T-cell (primary cell): ENCODE measurements around the gene WDR88. TPM values are rescaled to one million over a fixed set of nuclear protein-coding genes. Genes with fewer than 3 reads are reported as not detected.

ENCODE experiments used
- ATAC-seq, 4 experiments: fragments of 200-7000 bp in 3 of 4; fragments of 150-1000 bp in 1 of 4; cut with Tn5 transposase; replicated peaks in 1 of 4; 1 replicate in 3 of 4; 2 replicates in 1 of 4; pipeline ENCODE4 v1.10.0; 2021; ENCODE audit warnings: moderate library complexity in 3 of 4, mild to moderate bottlenecking in 2 of 4, moderate number of reproducible peaks in 1 of 4
- CTCF ChIA-PET, 2 donors: fragments of 300-600 bp; sonication (Branson Sonifier 250); formaldehyde crosslinking; loops; one replicate each; lab custom pipeline; 2022; ENCODE audit warnings: antibody characterized with exemption in 2 of 2; lab: Charles Lee
- POLR2A ChIA-PET, 2 donors: fragments of 300-600 bp; sonication (Branson Sonifier 250); formaldehyde crosslinking; loops; one replicate each; lab custom pipeline; 2022; ENCODE audit warnings: antibody characterized with exemption in 2 of 2; lab: Charles Lee
- DNase-seq, 35 experiments: peaks; one replicate each; pipeline versions ENCODE4 v3.0.0 to v3.0.0-alpha.2; 2013 to 2023
- H3K27ac ChIP-seq: one replicate; pipeline ENCODE4 v1.5.1; 2013; ENCODE audit warnings: low read length
- H3K27me3 ChIP-seq, 2 experiments: replicated peaks in 1 of 2; 1 replicate in 1 of 2; 2 replicates in 1 of 2; pipeline versions ENCODE4 v1.6.1 to v1.7.0; 2013; ENCODE audit warnings: low read length in 1 of 2, mixed read lengths in 1 of 2; ENCODE audit not compliant: control insufficient read depth in 2 of 2, insufficient read depth in 2 of 2; ENCODE audit errors: extremely low read depth in 1 of 2
- H3K36me3 ChIP-seq, 2 donors: 1 replicate in 1 of 2; 2 replicates in 1 of 2; pipeline versions ENCODE4 v1.6.1 to v1.7.0; 2013; ENCODE audit warnings: low read length in 1 of 2; ENCODE audit not compliant: control insufficient read depth in 2 of 2, insufficient read depth in 1 of 2; ENCODE audit errors: extremely low read depth in 1 of 2
- H3K4me1 ChIP-seq, 2 experiments: 1 replicate in 1 of 2; 2 replicates in 1 of 2; pipeline versions ENCODE4 v1.6.1 to v1.7.0; 2013; ENCODE audit warnings: low read length in 2 of 2, mixed read lengths in 1 of 2; ENCODE audit not compliant: insufficient read depth in 2 of 2, control insufficient read depth in 1 of 2; ENCODE audit errors: extremely low read depth in 1 of 2
- H3K4me3 ChIP-seq, 2 donors: 1 replicate in 1 of 2; 2 replicates in 1 of 2; pipeline versions ENCODE4 v1.5.1 to v1.7.0; 2013; ENCODE audit warnings: mild to moderate bottlenecking in 2 of 2, low read length in 1 of 2, moderate library complexity in 1 of 2; ENCODE audit not compliant: control insufficient read depth in 1 of 2; ENCODE audit errors: extremely low read depth in 1 of 2
- H3K9me3 ChIP-seq: 2 replicates; pipeline ENCODE4 v1.7.0; 2013
- H3K27ac Mint-ChIP-seq, 2 donors: one replicate each; pipeline ENCODE4 v1.8.0; 2020 to 2021; ENCODE audit warnings: mild to moderate bottlenecking in 2 of 2, mixed read lengths in 2 of 2
- H3K27me3 Mint-ChIP-seq, 2 donors: one replicate each; pipeline ENCODE4 v1.8.0; 2021 to 2022; ENCODE audit warnings: mixed read lengths in 2 of 2
- H3K36me3 Mint-ChIP-seq: one replicate; pipeline ENCODE4 v1.8.0; 2021; ENCODE audit warnings: mixed read lengths
- H3K4me1 Mint-ChIP-seq, 3 donors: one replicate each; pipeline ENCODE4 v1.8.0; 2020 to 2022; ENCODE audit warnings: mixed read lengths in 3 of 3, mild to moderate bottlenecking in 1 of 3
- H3K4me3 Mint-ChIP-seq, 3 donors: one replicate each; pipeline ENCODE4 v1.8.0; 2020 to 2022; ENCODE audit warnings: mild to moderate bottlenecking in 3 of 3, mixed read lengths in 3 of 3, moderate library complexity in 3 of 3
- H3K9me3 Mint-ChIP-seq, 3 donors: one replicate each; pipeline ENCODE4 v1.8.0; 2020 to 2022; ENCODE audit warnings: mixed read lengths in 3 of 3
- WGBS: methylation state at CpG from one replicate; pipeline ENCODE4 v1.1.5; 2013; ENCODE audit warnings: missing lambda C conversion rate; ENCODE audit not compliant: insufficient coverage; 5-methylcytosine and 5-hydroxymethylcytosine counted together
- total RNA-seq, 35 experiments: library from RNA in 6 of 35; stranded (reverse) in 6 of 35; fragments of 120-200 nt in 1 of 35; gene quantifications; one replicate each; pipeline versions ENCODE4 v1.2.1 to v1.2.4 and lab custom pipeline; 2013 to 2026

WDR88 gene
- total RNA-seq, 5 donors from 2014 or later (not counting 1 experiment from before 2014, with no cell fraction given) = 0.20 to 0.56 TPM; not detected in 3

GRCh38 chr19:33176670-33177416 lies 44.9 kb downstream of the WDR88 start:
- Mint-ChIP-seq H3K27me3 (peaks cover 0 to 2% of the 10 kb centered on the region in 2 donors), H3K36me3 (no peaks in the 10 kb centered on the region), H3K27ac (peak overlapping the region; percentile 96 to 98), H3K9me3 (no peaks in the 10 kb centered on the region), H3K4me3 (peak overlapping the region; percentile 90 to 97 (median 97)), H3K4me1 (peaks cover 41 to 50% (median 48%) of the 10 kb centered on the region in 3 donors)
- peak; percentile 84 to 100 (median 92) for DNase-seq
- WGBS = 0% methylated on average over 65 of the region's 65 CpGs
- H3K36me3 ChIP-seq = no peaks in the 10 kb centered on the region
- peak; percentile 75 to 78 (median 78) for ATAC-seq
- peak overlapping the region; percentile 88 for H3K27ac ChIP-seq
- H3K27me3 ChIP-seq = no peaks in the 10 kb centered on the region
- H3K9me3 ChIP-seq = no peaks in the 10 kb centered on the region
- CTCF ChIA-PET = interaction anchor here (0.6 to 2.6 kb wide), 9 partner anchors 7 to 499 kb away, joined by 3 to 22 read pairs (median 5); partner anchors contain the start of gene CEP89 (in 1 of the 2)
- POLR2A ChIA-PET = interaction anchor here (0.5 to 2.5 kb wide), 7 partner anchors 11 to 848 kb away, joined by 3 to 10 read pairs (median 3); no protein-coding TSS in a partner anchor
- peaks cover 7 to 45% of the 10 kb centered on the region in 2 experiments for H3K4me1 ChIP-seq
- H3K4me3 ChIP-seq = peak overlapping the region; percentile 85 to 90

DNA sequence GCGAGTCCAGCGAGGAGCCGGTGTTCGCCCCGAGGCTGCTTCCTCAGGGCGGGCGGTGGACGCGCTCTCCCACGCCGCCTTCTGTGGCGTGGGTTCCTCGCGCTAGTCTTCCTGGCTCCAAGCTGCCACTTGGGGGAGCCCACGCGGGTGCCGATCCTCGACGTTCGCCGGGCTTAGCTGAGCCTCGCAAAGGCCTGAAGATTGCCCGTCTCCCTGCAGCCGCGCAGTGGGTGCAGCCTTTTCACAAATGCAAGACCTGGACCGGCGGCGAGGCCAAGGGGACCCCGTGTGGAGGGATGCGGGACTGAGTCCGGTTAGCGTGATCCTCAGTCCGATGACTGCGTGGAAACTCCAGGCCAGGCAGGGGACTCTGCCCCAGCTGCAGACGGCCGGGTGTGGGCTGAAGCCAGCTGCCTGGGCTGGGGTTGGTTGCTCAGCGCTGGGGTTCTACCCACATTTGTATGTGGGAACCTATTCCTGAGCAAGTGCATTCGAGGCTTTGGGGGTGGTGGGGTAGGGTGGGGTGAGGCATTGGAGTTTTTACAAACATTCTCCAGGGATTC lies 45.6 kb downstream of the WDR88 start:
- H3K27me3 Mint-ChIP-seq = peaks cover 0 to 2% of the 10 kb centered on the region in 2 donors

DNA sequence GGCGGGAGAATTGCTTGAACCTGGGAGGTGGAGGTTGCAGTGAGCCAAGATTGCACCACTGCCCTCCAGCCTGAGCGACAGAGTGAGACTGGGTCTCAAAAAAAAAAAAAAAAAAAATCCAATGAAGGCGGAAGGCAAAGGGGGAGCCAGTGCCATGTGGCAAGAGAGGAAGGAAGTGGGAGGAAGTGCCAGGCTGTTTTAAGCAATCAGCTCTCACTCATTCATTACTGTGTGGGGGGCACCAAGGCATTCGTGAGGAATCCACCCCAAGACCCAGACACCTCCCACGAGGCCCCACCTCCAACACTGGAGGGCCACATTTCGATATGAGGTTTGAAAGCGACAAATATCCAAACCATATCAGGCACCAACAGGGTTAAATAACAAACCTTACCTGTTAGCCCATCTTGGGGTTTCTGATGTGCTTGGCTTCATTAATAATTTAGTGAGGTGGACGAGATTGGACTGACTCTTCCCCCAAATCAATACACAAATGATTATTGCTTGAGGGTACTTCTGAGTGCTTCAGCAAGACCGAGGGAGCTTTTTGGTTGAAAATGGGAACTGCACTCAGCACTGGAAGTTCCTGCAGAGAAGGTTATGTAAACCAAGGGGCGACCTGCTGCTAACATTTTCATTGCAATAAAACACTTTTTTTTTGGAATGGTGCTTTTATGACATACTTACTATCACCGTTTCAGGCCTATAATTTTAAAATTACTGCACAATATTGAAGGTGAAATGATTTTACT lies 54.7 kb downstream of the WDR88 start:
- Mint-ChIP-seq H3K27ac (no peak overlapping the region), H3K27me3 (peaks cover 10% of the 10 kb centered on the region in 2 donors), H3K4me3 (peak overlapping the region in 1 of 3 donors; percentile 8), H3K4me1 (peaks cover 7 to 9% (median 8%) of the 10 kb centered on the region in 3 donors), H3K36me3 (no peaks in the 10 kb centered on the region), H3K9me3 (no peaks in the 10 kb centered on the region)
- Histone ChIP-seq H3K4me1 (peaks cover 4 to 16% of the 10 kb centered on the region in 2 experiments), H3K27ac (no peak overlapping the region), H3K4me3 (no peak overlapping the region), H3K36me3 (no peaks in the 10 kb centered on the region), H3K27me3 (peaks cover 0 to 12% of the 10 kb centered on the region in 2 experiments), H3K9me3 (no peaks in the 10 kb centered on the region)
- ChIA-PET CTCF (interaction anchor here in 1 of 2 donors (1.0 kb wide), 1 partner anchor 86 kb away, joined by 3 read pairs; no protein-coding TSS in a partner anchor), POLR2A (no interaction called here)
- DNase-seq = no peak
- no peak for ATAC-seq
- 0% methylated on average over 2 of the region's 11 CpGs for WGBS

More for the DNA sequence above, 45.6 kb downstream of the WDR88 start:
- DNase-seq = peak in 33 of 35 experiments; percentile 61 to 92 (median 78)
- no peaks in the 10 kb centered on the region for H3K36me3 Mint-ChIP-seq
- peak overlapping the region; percentile 96 to 98 for H3K27ac Mint-ChIP-seq
- ChIA-PET POLR2A (interaction anchor here (0.6 to 2.5 kb wide), 4 partner anchors 10 to 57 kb away, joined by 3 to 10 read pairs (median 4); no protein-coding TSS in a partner anchor), CTCF (interaction anchor here in 1 of 2 donors (0.6 to 2.6 kb wide), 6 partner anchors 17 to 206 kb away, joined by 3 to 22 read pairs (median 6); partner anchors contain the start of gene CEP89)
- H3K4me1 Mint-ChIP-seq = peaks cover 35 to 44% (median 41%) of the 10 kb centered on the region in 3 donors
- peak overlapping the region; percentile 88 for H3K27ac ChIP-seq
- H3K4me3 Mint-ChIP-seq = peak overlapping the region; percentile 90 to 97 (median 97)
- peak overlapping the region; percentile 85 to 90 for H3K4me3 ChIP-seq
- no peaks in the 10 kb centered on the region for H3K27me3 ChIP-seq
- H3K9me3 Mint-ChIP-seq = no peaks in the 10 kb centered on the region
- WGBS = under 1% methylated on average over 38 of the region's 38 CpGs
- peak; percentile 74 to 77 (median 75) for ATAC-seq
- H3K4me1 ChIP-seq = peaks cover 7 to 44% of the 10 kb centered on the region in 2 experiments
- H3K36me3 ChIP-seq = no peaks in the 10 kb centered on the region
- no peaks in the 10 kb centered on the region for H3K9me3 ChIP-seq

GRCh38 chr19:33187183-33187540 lies 55.2 kb downstream of the WDR88 start:
- Mint-ChIP-seq H3K36me3 (no peaks in the 10 kb centered on the region), H3K27me3 (peaks cover 15% of the 10 kb centered on the region in 2 donors), H3K4me1 (peaks cover 7 to 9% (median 8%) of the 10 kb centered on the region in 3 donors), H3K9me3 (no peaks in the 10 kb centered on the region), H3K27ac (no peak overlapping the region), H3K4me3 (no peak overlapping the region)
- Histone ChIP-seq H3K9me3 (no peaks in the 10 kb centered on the region), H3K27ac (no peak overlapping the region), H3K4me1 (peaks cover 4 to 16% of the 10 kb centered on the region in 2 experiments), H3K4me3 (no peak overlapping the region), H3K27me3 (peaks cover 0 to 17% of the 10 kb centered on the region in 2 experiments), H3K36me3 (no peaks in the 10 kb centered on the region)
- WGBS = 63% methylated on average over 5 of the region's 8 CpGs
- POLR2A ChIA-PET = interaction anchor here in 1 of 2 donors (0.6 kb wide), 1 partner anchor 10 kb away, joined by 4 read pairs; no protein-coding TSS in a partner anchor
- CTCF ChIA-PET = interaction anchor here (0.6 to 1.0 kb wide), 3 partner anchors 79 to 1139 kb away, joined by 3 read pairs; no protein-coding TSS in a partner anchor
- ATAC-seq (no peak), DNase-seq (no peak)

DNA sequence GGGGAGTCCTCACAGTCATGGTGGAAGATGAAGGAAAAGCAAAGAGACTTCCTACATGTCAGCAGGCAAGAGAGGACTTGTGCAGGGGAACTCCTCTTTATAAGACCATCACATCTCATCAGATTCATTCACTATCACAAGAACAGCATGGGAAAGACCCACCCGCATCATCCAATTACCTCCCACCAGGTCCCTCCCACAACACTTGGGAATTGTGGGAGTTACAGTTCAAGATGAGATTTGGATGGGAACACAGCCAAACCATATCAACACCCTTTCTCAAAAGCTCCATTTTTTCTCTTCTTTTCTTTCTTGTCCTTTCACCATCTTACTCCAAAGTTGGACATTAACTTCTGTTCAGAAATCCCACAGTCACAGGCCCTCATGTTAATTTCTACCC lies 57.5 kb downstream of the WDR88 start:
- no peaks in the 10 kb centered on the region for H3K9me3 Mint-ChIP-seq
- Histone ChIP-seq H3K36me3 (no peaks in the 10 kb centered on the region), H3K9me3 (no peaks in the 10 kb centered on the region), H3K27me3 (peaks cover 0 to 30% of the 10 kb centered on the region in 2 experiments), H3K4me3 (no peak overlapping the region), H3K4me1 (peaks cover 4 to 13% of the 10 kb centered on the region in 2 experiments), H3K27ac (no peak overlapping the region)
- no CpG with 5 or more reads among the region's 1 CpG for WGBS
- H3K27me3 Mint-ChIP-seq = peaks cover 30 to 32% of the 10 kb centered on the region in 2 donors
- H3K36me3 Mint-ChIP-seq = no peaks in the 10 kb centered on the region
- ATAC-seq (no peak), DNase-seq (no peak)
- POLR2A ChIA-PET = no interaction called here
- no peak overlapping the region for H3K4me3 Mint-ChIP-seq
- H3K27ac Mint-ChIP-seq = no peak overlapping the region
- CTCF ChIA-PET = interaction anchor here in 1 of 2 donors (0.8 kb wide), 1 partner anchor 21 kb away, joined by 3 read pairs; no protein-coding TSS in a partner anchor
- peaks cover 8 to 11% (median 11%) of the 10 kb centered on the region in 3 donors for H3K4me1 Mint-ChIP-seq
